Ectodermal cell (in vitro differentiated cells): ENCODE measurements around the gene CBR1. TPM values are rescaled to one million over a fixed set of nuclear protein-coding genes. Genes with fewer than 3 reads are reported as not detected.

ENCODE experiments used
- H3K27ac ChIP-seq: 2 replicates; pipeline ENCODE4 v1.7.0; 2013; ENCODE audit warnings: mild to moderate bottlenecking, low read depth, low read length; ENCODE audit not compliant: insufficient read depth, poor library complexity, severe bottlenecking
- H3K27me3 ChIP-seq: 2 replicates; pipeline ENCODE4 v1.7.0; 2013; ENCODE audit warnings: mild to moderate bottlenecking, low read length; ENCODE audit not compliant: insufficient read depth, control insufficient read depth, poor library complexity, severe bottlenecking
- H3K36me3 ChIP-seq: one replicate; pipeline ENCODE4 v1.7.0; 2013; ENCODE audit warnings: low read length; ENCODE audit not compliant: control insufficient read depth, insufficient read depth
- H3K4me1 ChIP-seq: one replicate; pipeline ENCODE4 v1.7.0; 2013; ENCODE audit warnings: low read length; ENCODE audit not compliant: control insufficient read depth, insufficient read depth
- H3K4me3 ChIP-seq: 2 replicates; pipeline ENCODE4 v1.7.0; 2013; ENCODE audit warnings: low read depth, low read length, control low read depth; ENCODE audit not compliant: insufficient read depth
- H3K9me3 ChIP-seq: 2 replicates; pipeline ENCODE4 v1.7.0; 2013; ENCODE audit warnings: mild to moderate bottlenecking, low read length, moderate library complexity; ENCODE audit not compliant: control insufficient read depth
- WGBS, 2 experiments: methylation state at CpG; one replicate each; pipeline ENCODE4 v1.1.7; 2013; ENCODE audit warnings: missing lambda C conversion rate in 2 of 2; 5-methylcytosine and 5-hydroxymethylcytosine counted together
- polyA plus RNA-seq, 4 experiments: library from polyadenylated mRNA; stranded (reverse); fragments of 50-300 nt; gene quantifications; one replicate each; pipeline ENCODE4 v1.2.3, GENCODE V29; 2013

The CBR1 gene
- polyA plus RNA-seq (2013, experiment 1 of 4) = 39.8 TPM
- 34.7 TPM for polyA plus RNA-seq (2013, experiment 2 of 4)
- 37.1 TPM for polyA plus RNA-seq (2013, experiment 3 of 4)
- 39.0 TPM for polyA plus RNA-seq (2013, experiment 4 of 4)

GRCh38 chr21:36069713-36070583 lies at the start of gene CBR1:
Gene CBR1, plus strand, starts transcription at chr21:36070024. Its CDS starts 92 bp downstream, at chr21:36070116.
- Histone ChIP-seq H3K4me3 (peak within 1 kb of the TSS; percentile 83), H3K27me3 (no peaks in the 10 kb centered on the region), H3K4me1 (no peaks in the 10 kb centered on the region), H3K36me3 (peaks cover 5% of the 10 kb centered on the region), H3K27ac (no peak within 1 kb of the TSS), H3K9me3 (peaks cover 4% of the 10 kb centered on the region)
- WGBS, 2 experiments = 7 to 9% methylated on average over 71 of the region's 71 CpGs

GRCh38 chr21:36021251-36021837 lies 48.5 kb upstream of the CBR1 start:
- H3K9me3 ChIP-seq = no peaks in the 10 kb centered on the region
- no peak overlapping the region for H3K4me3 ChIP-seq
- H3K4me1 ChIP-seq = no peaks in the 10 kb centered on the region
- 93 to 97% methylated on average over 10 to 11 of the region's 11 CpGs for WGBS, 2 experiments
- no peaks in the 10 kb centered on the region for H3K36me3 ChIP-seq
- H3K27me3 ChIP-seq = no peaks in the 10 kb centered on the region
- H3K27ac ChIP-seq = no peak overlapping the region

- no peaks in the 10 kb centered on the region for H3K36me3 ChIP-seq
- no peak overlapping the region for H3K27ac ChIP-seq
- H3K9me3 ChIP-seq = no peaks in the 10 kb centered on the region
- no peaks in the 10 kb centered on the region for H3K4me1 ChIP-seq
- H3K4me3 ChIP-seq = no peak overlapping the region
- H3K27me3 ChIP-seq = no peaks in the 10 kb centered on the region
- WGBS, 2 experiments = 93% methylated on average over 4 to 6 of the region's 6 CpGs
These were observed 47.3 kb upstream of the CBR1 start for GRCh38 chr21:36022427-36023091.

GRCh38 chr21:36023092-36023480 lies 46.7 kb upstream of the CBR1 start:
- WGBS, 2 experiments = 90 to 93% methylated on average over 2 to 3 of the region's 3 CpGs

DNA sequence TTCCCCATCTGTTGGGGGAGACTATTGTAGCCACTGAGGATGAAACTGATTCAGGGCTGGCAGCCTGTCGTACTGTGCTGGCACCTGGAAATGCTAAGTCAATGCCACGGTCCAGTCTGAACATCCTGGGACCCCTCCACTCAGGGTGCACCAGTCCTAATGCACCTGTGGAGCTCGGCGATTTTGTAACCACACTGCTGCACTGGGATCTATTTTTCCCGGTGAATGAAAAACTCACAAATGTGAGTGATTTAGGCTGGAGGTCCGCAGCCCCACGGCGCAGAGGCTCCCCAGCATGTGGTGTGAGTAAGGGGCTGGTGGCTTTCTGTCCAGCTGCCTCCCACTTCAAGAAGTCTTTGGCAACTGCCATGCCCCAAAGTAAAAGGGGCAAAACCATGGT lies 45.0 kb upstream of the CBR1 start:
- WGBS, 2 experiments = 93 to 94% methylated on average over 8 of the region's 8 CpGs
- no peaks in the 10 kb centered on the region for H3K4me1 ChIP-seq
- no peaks in the 10 kb centered on the region for H3K36me3 ChIP-seq
- H3K27me3 ChIP-seq = no peaks in the 10 kb centered on the region
- H3K27ac ChIP-seq = no peak overlapping the region
- no peaks in the 10 kb centered on the region for H3K9me3 ChIP-seq
- no peak overlapping the region for H3K4me3 ChIP-seq

More at GRCh38 chr21:36023092-36023480, 46.7 kb upstream of the CBR1 start:
- no peaks in the 10 kb centered on the region for H3K36me3 ChIP-seq
- H3K4me1 ChIP-seq = no peaks in the 10 kb centered on the region
- H3K27ac ChIP-seq = no peak overlapping the region
- no peak overlapping the region for H3K4me3 ChIP-seq
- no peaks in the 10 kb centered on the region for H3K27me3 ChIP-seq
- no peaks in the 10 kb centered on the region for H3K9me3 ChIP-seq

DNA sequence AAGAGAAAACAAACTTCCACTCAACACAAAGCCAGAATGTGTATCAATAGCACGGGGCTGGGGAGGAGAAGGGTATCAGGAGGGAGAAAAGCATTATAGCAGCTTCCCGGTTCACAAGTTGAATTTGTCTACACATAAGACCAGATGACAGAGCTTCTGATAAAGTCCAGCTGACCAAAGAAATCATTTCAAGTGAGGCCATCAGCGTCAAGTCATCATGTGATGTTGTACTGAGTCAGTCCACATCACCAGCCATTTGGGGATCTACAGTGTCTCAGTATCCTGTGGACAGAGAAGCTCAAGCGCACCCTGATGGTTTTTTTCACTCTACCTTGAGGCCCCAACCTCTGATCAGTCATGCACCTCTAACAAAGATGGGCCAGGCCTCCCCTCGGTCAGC lies 42.5 kb upstream of the CBR1 start:
- no peaks in the 10 kb centered on the region for H3K36me3 ChIP-seq
- H3K27ac ChIP-seq = no peak overlapping the region
- 91 to 93% methylated on average over 5 of the region's 5 CpGs for WGBS, 2 experiments
- no peaks in the 10 kb centered on the region for H3K9me3 ChIP-seq
- H3K4me1 ChIP-seq = no peaks in the 10 kb centered on the region
- H3K4me3 ChIP-seq = no peak overlapping the region
- no peaks in the 10 kb centered on the region for H3K27me3 ChIP-seq

DNA sequence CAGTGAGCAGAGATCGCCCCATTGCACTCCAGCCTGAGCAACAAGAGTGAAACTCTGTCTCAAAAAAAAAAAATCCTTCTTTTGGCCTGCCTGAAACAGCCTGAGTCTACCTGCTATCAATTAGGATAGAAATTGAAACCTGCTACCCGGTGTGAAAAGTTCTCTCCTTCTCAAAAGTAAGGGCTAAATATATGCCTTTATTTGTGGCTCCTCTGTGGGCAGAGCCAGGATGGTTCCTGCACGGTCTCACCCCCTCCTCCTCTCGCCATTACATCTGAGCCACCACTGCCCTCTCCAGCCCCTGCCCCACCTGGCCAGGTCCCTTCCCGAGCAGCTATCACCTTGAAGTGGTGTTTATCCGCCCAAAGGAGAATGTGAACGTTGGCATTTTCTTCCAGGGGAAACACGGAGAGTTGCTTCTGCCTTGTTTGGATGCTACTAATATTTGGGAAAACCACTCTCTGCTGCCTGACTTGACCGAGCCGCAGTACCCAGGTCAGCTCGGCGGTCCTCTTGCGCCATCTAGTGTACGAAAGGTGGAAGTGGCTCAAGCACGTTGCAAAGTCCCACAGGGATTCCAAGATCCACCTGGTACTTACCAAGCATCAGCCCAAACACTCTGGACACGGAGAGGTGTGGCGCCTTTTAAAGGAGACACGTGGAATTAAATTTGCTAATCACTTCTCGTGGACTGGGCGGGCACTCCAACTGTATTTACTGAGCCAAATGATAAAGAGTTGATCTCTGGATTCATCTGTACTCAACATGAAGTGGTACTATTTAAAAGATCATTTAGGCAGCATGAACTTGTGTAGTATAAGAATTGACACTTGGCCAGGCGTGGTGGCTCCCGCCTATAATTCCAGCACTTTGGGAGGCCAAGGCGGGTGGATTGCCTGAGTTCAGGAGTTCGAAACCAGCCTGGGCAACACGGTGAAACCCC lies 41.4 kb upstream of the CBR1 start:
- no peaks in the 10 kb centered on the region for H3K9me3 ChIP-seq
- H3K4me1 ChIP-seq = no peaks in the 10 kb centered on the region
- no peak overlapping the region for H3K4me3 ChIP-seq
- 30 to 32% methylated on average over 25 of the region's 25 CpGs for WGBS, 2 experiments
- no peak overlapping the region for H3K27ac ChIP-seq
- no peaks in the 10 kb centered on the region for H3K36me3 ChIP-seq
- H3K27me3 ChIP-seq = no peaks in the 10 kb centered on the region

DNA sequence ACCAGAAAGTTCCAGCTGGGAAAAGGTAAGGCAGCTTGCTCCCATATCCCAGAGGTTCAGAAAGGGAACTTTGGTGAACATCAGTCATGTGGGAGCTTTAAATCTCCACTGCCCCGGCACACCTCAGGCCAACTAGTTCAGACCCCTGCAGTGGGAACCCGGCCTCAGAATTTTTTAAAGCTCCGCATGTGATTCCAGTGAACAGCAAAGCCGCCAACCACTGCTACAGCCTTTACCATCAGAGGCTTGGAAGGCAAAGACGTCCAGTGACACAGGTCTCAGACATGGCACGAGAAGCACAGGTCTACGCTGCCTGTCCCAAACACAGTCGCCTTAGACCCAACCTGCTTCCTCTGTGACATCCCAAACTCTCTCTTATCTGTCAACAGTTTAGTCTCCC lies 40.5 kb upstream of the CBR1 start:
- Histone ChIP-seq H3K9me3 (no peaks in the 10 kb centered on the region), H3K36me3 (no peaks in the 10 kb centered on the region), H3K27me3 (no peaks in the 10 kb centered on the region), H3K27ac (no peak overlapping the region), H3K4me1 (no peaks in the 10 kb centered on the region), H3K4me3 (no peak overlapping the region)
- 95% methylated on average over 8 of the region's 8 CpGs for WGBS, 2 experiments

GRCh38 chr21:36030581-36031189 lies 39.1 kb upstream of the CBR1 start:
- peaks cover 2% of the 10 kb centered on the region for H3K36me3 ChIP-seq
- WGBS, 2 experiments = 85 to 88% methylated on average over 16 of the region's 16 CpGs
- H3K4me1 ChIP-seq = no peaks in the 10 kb centered on the region
- H3K27me3 ChIP-seq = no peaks in the 10 kb centered on the region
- H3K27ac ChIP-seq = no peak overlapping the region
- H3K4me3 ChIP-seq = no peak overlapping the region
- no peaks in the 10 kb centered on the region for H3K9me3 ChIP-seq
